Mammary epithelial cell (primary cell): ENCODE data around the gene CDC42EP2.

ENCODE experiments used
- CTCF ChIP-seq, 2 donors: IDR thresholded peaks in 1 of 2; conservative IDR thresholded peaks in 1 of 2; 2 replicates each; pipeline ENCODE4 v1.5.1; 2011 to 2012; ENCODE audit warnings: inconsistent platforms in 2 of 2, low read length in 2 of 2, mild to moderate bottlenecking in 2 of 2, control low read depth in 1 of 2, low read depth in 1 of 2; ENCODE audit not compliant: insufficient read depth in 1 of 2; ENCODE audit errors: extremely low read depth in 1 of 2
- EZH2 ChIP-seq: IDR thresholded peaks from 2 replicates; pipeline ENCODE4 v1.6.1; 2012; ENCODE audit warnings: low read length, inconsistent platforms, borderline replicate concordance

- no peak for TF ChIP-seq CTCF (conservative IDR thresholded peaks at IDR 0.05 in 1 of 2, IDR thresholded peaks at IDR 0.05 in 1 of 2; ENCODE audit: extremely low read depth in 1 of 2, insufficient read depth in 1 of 2, low read depth in 1 of 2, low read length in 2 of 2)
- no peak for TF ChIP-seq EZH2
Measured at GRCh38 chr11:65357856-65358356, 43.2 kb downstream of the CDC42EP2 start.
